Measurements from ENCODE around the gene BTBD2. TPM values are rescaled to one million over a fixed set of nuclear protein-coding genes. Genes with fewer than 3 reads are reported as not detected.

BTBD2 gene
- polyA plus RNA-seq, 1 donor from 2014 or later: 46.1 TPM

GRCh38 chr19:2013683-2013961 is 1.9 kb downstream of the BTBD2 start:
- Histone ChIP-seq H3K27me3 (ENCODE audit: insufficient read depth, low read depth, low read length) (no peaks in the 10 kb centered on the region), H3K79me2 (replicated peaks; ENCODE audit: insufficient read depth, low read length) (peaks cover 21% of the 10 kb centered on the region), H4K20me1 (ENCODE audit: insufficient read depth) (no peaks in the 10 kb centered on the region), H3K4me3 (ENCODE audit: low read length) (peak overlapping the region; percentile 71), H3F3A (ENCODE audit: insufficient read depth, low read length, poor library complexity, severe bottlenecking) (no peaks in the 10 kb centered on the region), H3K9me3 (ENCODE audit: low read length) (no peaks in the 10 kb centered on the region), H3K36me3 (ENCODE audit: insufficient read depth, low read length) (no peaks in the 10 kb centered on the region), H3K27ac (ENCODE audit: low read length) (no peak overlapping the region), H3K9ac (ENCODE audit: low read length) (no peak overlapping the region), H3K9me2 (ENCODE audit: insufficient read depth, low read length) (no peaks in the 10 kb centered on the region), H3K4me2 (ENCODE audit: low read length) (no peak overlapping the region), H2AFZ (ENCODE audit: low read depth, low read length) (no peak overlapping the region)
- no peak for TF ChIP-seq TAF1 (IDR thresholded peaks at IDR 0.05; ENCODE audit: low read depth)
- no peak for TF ChIP-seq EZH2 (IDR thresholded peaks at IDR 0.05; ENCODE audit: borderline replicate concordance, insufficient read depth, low read length, poor library complexity, severe bottlenecking)
- TF ChIP-seq EP300 (conservative IDR thresholded peaks at IDR 0.05; ENCODE audit: poor library complexity, severe bottlenecking): no peak
- no peak for TF ChIP-seq RAD21 (conservative IDR thresholded peaks at IDR 0.05)
- TF ChIP-seq, protein P1, sequence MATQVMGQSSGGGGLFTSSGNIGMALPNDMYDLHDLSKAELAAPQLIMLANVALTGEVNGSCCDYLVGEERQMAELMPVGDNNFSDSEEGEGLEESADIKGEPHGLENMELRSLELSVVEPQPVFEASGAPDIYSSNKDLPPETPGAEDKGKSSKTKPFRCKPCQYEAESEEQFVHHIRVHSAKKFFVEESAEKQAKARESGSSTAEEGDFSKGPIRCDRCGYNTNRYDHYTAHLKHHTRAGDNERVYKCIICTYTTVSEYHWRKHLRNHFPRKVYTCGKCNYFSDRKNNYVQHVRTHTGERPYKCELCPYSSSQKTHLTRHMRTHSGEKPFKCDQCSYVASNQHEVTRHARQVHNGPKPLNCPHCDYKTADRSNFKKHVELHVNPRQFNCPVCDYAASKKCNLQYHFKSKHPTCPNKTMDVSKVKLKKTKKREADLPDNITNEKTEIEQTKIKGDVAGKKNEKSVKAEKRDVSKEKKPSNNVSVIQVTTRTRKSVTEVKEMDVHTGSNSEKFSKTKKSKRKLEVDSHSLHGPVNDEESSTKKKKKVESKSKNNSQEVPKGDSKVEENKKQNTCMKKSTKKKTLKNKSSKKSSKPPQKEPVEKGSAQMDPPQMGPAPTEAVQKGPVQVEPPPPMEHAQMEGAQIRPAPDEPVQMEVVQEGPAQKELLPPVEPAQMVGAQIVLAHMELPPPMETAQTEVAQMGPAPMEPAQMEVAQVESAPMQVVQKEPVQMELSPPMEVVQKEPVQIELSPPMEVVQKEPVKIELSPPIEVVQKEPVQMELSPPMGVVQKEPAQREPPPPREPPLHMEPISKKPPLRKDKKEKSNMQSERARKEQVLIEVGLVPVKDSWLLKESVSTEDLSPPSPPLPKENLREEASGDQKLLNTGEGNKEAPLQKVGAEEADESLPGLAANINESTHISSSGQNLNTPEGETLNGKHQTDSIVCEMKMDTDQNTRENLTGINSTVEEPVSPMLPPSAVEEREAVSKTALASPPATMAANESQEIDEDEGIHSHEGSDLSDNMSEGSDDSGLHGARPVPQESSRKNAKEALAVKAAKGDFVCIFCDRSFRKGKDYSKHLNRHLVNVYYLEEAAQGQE (IDR thresholded peaks at IDR 0.05; ENCODE audit: borderline replicate concordance): no peak
- TF ChIP-seq MXI1 (conservative IDR thresholded peaks at IDR 0.05; ENCODE audit: poor library complexity, severe bottlenecking): no peak
- no peak for TF ChIP-seq CTCF (IDR thresholded peaks at IDR 0.05; ENCODE audit: poor library complexity, severe bottlenecking)
- TF ChIP-seq POLR2AphosphoS5 (IDR thresholded peaks at IDR 0.05): no peak
- TF ChIP-seq SMC3 (conservative IDR thresholded peaks at IDR 0.05; ENCODE audit: poor library complexity): no peak

GRCh38 chr19:2012941-2013682 is 2.4 kb downstream of the BTBD2 start:
- no peaks in the 10 kb centered on the region for H4K20me1 ChIP-seq (ENCODE audit: insufficient read depth)
- no peaks in the 10 kb centered on the region for H3K9me3 ChIP-seq (ENCODE audit: low read length)
- no peak overlapping the region for H2AFZ ChIP-seq (ENCODE audit: low read depth, low read length)
- no peak overlapping the region for H3K4me3 ChIP-seq (ENCODE audit: low read length)
- no peaks in the 10 kb centered on the region for H3K36me3 ChIP-seq (ENCODE audit: insufficient read depth, low read length)
- H3K9ac ChIP-seq (ENCODE audit: low read length): no peak overlapping the region
- TF ChIP-seq MXI1 (conservative IDR thresholded peaks at IDR 0.05; ENCODE audit: poor library complexity, severe bottlenecking) (no peak), SMC3 (conservative IDR thresholded peaks at IDR 0.05; ENCODE audit: poor library complexity) (no peak), CTCF (IDR thresholded peaks at IDR 0.05; ENCODE audit: poor library complexity, severe bottlenecking) (no peak), EP300 (conservative IDR thresholded peaks at IDR 0.05; ENCODE audit: poor library complexity, severe bottlenecking) (no peak), EZH2 (IDR thresholded peaks at IDR 0.05; ENCODE audit: borderline replicate concordance, insufficient read depth, low read length, poor library complexity, severe bottlenecking) (no peak), TAF1 (IDR thresholded peaks at IDR 0.05; ENCODE audit: low read depth) (no peak), POLR2AphosphoS5 (IDR thresholded peaks at IDR 0.05) (no peak), RAD21 (conservative IDR thresholded peaks at IDR 0.05) (no peak)
- TF ChIP-seq, protein P1 (IDR thresholded peaks at IDR 0.05; ENCODE audit: borderline replicate concordance): no peak
- no peaks in the 10 kb centered on the region for H3K27me3 ChIP-seq (ENCODE audit: insufficient read depth, low read depth, low read length)
- no peak overlapping the region for H3K27ac ChIP-seq (ENCODE audit: low read length)
- H3F3A ChIP-seq (ENCODE audit: insufficient read depth, low read length, poor library complexity, severe bottlenecking): no peaks in the 10 kb centered on the region
- no peak overlapping the region for H3K4me2 ChIP-seq (ENCODE audit: low read length)
- H3K79me2 ChIP-seq (replicated peaks; ENCODE audit: insufficient read depth, low read length): peaks cover 21% of the 10 kb centered on the region
- H3K9me2 ChIP-seq (ENCODE audit: insufficient read depth, low read length): no peaks in the 10 kb centered on the region

Measured in neural cell (in vitro differentiated cells).